Measurements from ENCODE around the gene PBOV1. TPM values are rescaled to one million over a fixed set of nuclear protein-coding genes. Genes with fewer than 3 reads are reported as not detected.

PBOV1 gene
- total RNA-seq, 2 donors from 2014 or later, result not detected

DNA sequence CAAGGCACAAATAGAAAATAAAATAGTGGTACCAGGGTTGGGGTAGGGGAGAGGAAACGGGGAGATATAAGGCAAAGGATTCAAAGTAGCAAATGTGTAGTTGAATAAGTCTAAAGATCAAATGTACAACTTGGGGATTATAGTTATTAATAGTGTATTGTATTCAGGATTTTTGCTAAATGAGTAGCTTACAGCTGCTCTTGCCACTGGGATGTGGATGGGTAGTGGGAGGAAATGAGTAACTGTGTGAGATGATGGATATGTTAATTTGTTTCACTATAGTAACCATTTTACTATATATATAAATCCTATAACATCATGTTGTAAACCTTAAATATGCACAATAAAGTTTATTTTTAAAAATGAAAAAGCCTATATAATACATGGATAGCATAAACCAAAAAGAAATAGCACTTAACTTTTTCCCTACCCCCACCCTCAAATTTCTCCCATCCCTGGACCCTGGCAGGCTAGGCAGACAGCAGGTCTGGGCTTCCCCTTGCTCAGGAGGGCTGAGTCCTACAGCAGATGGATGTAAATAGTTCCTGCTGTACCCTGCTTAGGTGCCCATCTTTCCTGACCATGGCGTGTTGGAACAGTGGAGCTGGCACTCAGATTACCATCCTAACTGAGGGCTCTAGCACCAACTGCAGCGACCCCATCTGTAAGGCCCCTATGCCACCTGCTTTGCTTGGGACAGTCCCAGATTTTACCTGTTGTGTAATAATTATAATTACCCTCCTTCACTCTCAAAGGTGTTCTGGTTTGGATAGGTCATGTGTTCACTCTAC lies 28.6 kb upstream of the PBOV1 start:
- H3K27me3 Mint-ChIP-seq, result peaks cover 16% of the 10 kb centered on the region
- H3K36me3 Mint-ChIP-seq (ENCODE audit: low read depth), result no peaks in the 10 kb centered on the region
- H3K4me1 Mint-ChIP-seq, result no peaks in the 10 kb centered on the region
- H3K4me3 Mint-ChIP-seq, result no peak overlapping the region
- H3K27ac Mint-ChIP-seq, result no peak overlapping the region
- no peak for ATAC-seq (replicated peaks)
- H3K9me3 Mint-ChIP-seq, result no peaks in the 10 kb centered on the region

DNA sequence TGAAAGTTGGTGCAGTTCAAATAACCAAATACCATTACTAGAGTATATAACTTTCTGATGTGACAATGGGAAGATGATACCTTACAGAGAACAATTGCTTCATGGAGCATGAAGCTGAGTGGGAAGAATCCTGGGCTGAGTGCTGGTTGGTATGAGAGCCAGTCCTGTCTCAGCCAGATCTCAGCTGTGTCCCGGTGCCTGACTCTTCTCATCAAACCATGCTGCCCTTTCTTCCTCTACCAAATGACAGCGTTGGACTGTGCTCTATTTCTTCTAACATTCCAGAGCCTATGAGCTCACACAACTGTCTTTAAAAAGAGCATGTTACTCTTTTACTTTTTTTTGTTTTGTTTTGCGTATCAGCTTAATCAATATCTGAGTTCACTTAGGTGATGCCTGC lies 27.5 kb upstream of the PBOV1 start:
- H3K27ac Mint-ChIP-seq, result no peak overlapping the region

DNA sequence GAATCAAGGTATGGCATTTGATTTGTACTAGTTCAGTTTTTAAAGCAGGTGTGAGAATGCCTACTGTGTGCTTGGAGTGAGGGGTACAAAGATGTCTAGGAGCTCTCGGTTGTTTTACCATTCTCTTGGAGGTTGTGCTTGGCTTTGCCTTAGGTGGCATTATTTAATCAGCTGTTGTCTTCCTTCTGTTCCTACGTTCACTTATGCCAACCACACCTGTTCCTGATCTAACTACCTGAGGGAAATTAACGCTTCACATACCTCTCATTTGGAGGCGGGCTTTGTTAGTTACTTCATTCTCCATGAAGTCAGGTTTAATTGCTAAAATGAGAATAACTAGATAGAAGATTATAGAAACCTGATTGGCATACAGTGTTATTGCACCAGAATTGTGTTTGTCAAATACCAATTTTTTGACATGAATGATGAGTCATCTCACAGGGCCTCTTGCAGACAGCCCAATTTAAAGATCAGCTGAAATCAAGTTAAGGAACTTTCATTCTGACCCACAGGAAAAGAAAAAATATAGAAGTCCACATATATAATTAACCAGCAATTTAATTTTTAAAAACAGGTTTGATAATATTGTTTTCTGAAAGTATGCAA lies 24.8 kb upstream of the PBOV1 start:
- ATAC-seq (replicated peaks), result no peak
- H3K9me3 Mint-ChIP-seq, result no peaks in the 10 kb centered on the region
- H3K4me1 Mint-ChIP-seq, result no peaks in the 10 kb centered on the region
- no peaks in the 10 kb centered on the region for H3K36me3 Mint-ChIP-seq (ENCODE audit: low read depth)
- no peak overlapping the region for H3K27ac Mint-ChIP-seq
- peaks cover 25% of the 10 kb centered on the region for H3K27me3 Mint-ChIP-seq
- no peak overlapping the region for H3K4me3 Mint-ChIP-seq

More for the DNA sequence above, 27.5 kb upstream of the PBOV1 start:
- Mint-ChIP-seq H3K9me3 (no peaks in the 10 kb centered on the region), H3K27me3 (peaks cover 22% of the 10 kb centered on the region), H3K4me1 (no peaks in the 10 kb centered on the region), H3K36me3 (ENCODE audit: low read depth) (no peaks in the 10 kb centered on the region), H3K4me3 (no peak overlapping the region)
- no peak for ATAC-seq (replicated peaks)

DNA sequence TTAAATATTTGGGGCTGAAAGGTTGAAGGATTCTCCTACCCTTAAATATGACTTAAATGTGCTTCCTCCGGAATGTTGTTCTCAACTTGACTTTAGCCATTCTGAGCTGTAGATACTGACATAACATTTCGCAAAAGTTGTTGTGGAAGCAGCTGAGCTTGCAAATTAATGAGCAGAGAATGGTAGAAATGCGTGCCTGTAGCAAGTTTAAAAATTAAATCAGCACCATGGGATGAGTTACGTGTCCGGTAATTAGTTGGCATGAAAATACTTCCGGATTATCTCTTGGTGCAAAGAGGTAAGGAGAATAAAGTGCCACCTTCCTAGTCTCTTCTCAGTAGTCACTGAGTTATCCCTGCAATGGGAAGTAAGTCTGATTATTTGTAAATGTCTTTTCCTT lies 23.6 kb upstream of the PBOV1 start:
- no peaks in the 10 kb centered on the region for H3K4me1 Mint-ChIP-seq
- H3K9me3 Mint-ChIP-seq, result no peaks in the 10 kb centered on the region

DNA sequence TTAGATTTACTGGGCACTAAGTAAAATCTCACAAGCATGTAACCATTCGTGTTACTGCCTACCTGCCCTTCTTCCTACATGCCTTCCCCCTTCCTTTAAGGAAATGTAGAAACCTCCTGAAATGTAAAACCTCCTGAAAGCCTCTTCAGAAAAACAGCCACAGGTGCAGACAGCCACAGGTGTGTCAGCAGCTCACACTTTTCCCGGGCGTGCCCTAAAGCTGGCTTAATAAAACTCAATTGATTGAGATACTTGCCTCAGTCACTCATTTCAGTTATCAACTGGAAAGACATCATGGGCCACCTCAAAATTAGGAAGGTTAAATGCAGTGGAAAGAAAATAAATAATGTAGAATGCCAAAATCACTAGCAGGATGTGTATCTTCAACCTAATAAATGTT lies 23.1 kb upstream of the PBOV1 start:
- H3K27me3 Mint-ChIP-seq, result peaks cover 29% of the 10 kb centered on the region
- H3K9me3 Mint-ChIP-seq, result no peaks in the 10 kb centered on the region
- H3K4me3 Mint-ChIP-seq, result no peak overlapping the region
- no peaks in the 10 kb centered on the region for H3K4me1 Mint-ChIP-seq
- H3K36me3 Mint-ChIP-seq (ENCODE audit: low read depth), result no peaks in the 10 kb centered on the region
- ATAC-seq (replicated peaks), result no peak
- H3K27ac Mint-ChIP-seq, result no peak overlapping the region

More for the DNA sequence above, 23.6 kb upstream of the PBOV1 start:
- Mint-ChIP-seq H3K36me3 (ENCODE audit: low read depth) (no peaks in the 10 kb centered on the region), H3K27me3 (peaks cover 29% of the 10 kb centered on the region), H3K27ac (no peak overlapping the region), H3K4me3 (no peak overlapping the region)
- ATAC-seq (replicated peaks), result no peak

DNA sequence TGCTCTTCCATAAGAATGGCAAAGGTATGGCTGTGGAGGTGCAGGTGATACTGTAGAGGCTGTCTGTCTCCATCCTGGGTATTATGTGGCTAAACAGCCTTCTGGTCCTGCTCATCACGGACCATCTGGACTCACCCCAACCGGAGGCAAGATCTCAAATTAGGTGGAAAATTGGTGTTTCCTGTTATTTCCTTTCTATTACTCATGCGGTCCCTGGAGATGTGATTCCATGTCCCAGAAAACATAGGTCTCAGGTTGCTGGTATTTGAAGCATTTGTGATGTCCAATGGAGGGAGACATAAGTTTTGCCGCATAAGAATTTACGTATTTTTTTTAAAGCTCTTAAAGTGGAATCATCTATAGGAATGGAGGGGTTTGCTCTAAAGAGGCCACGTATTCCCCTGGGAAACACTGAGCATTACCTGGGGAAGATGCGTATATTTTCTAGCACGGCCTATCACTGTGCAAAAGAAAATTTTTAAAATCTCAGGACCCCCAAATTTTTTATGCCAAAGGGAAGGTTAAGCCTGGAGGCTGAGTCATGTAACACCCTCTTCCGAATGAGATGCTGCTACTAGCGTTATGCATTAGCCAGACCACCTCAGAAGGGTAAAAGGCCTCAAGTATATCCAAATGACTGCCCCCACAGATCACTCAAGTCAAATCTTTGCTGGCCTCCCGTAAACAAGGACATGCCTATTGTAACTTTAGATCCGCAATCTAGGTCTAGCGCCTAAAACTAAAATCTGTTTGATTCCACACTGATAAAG lies 22.4 kb upstream of the PBOV1 start:
- no peak for ATAC-seq (replicated peaks)
- no peaks in the 10 kb centered on the region for H3K9me3 Mint-ChIP-seq
- peaks cover 29% of the 10 kb centered on the region for H3K27me3 Mint-ChIP-seq
- H3K4me1 Mint-ChIP-seq, result no peaks in the 10 kb centered on the region
- no peaks in the 10 kb centered on the region for H3K36me3 Mint-ChIP-seq (ENCODE audit: low read depth)
- H3K4me3 Mint-ChIP-seq, result no peak overlapping the region
- no peak overlapping the region for H3K27ac Mint-ChIP-seq

DNA sequence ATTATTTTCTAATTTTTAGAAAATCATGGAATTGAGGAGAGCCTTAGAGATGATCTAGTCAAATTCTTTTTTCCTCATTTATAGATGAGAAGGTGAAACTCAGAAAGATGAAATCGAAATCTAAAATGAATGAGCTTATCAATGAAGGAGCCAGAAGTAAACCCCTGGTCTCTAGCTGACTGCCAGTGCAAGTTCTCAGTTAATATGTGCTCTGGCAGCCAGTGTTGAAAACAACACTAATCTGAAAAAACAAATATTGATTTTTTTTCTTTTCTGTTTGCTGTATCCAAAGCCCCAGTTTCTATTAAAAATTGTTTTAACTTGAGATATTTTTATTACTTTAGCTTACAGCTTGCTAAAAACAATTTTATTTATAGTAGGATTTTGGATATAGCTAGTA lies 21.5 kb upstream of the PBOV1 start:
- Mint-ChIP-seq H3K27ac (no peak overlapping the region), H3K27me3 (peaks cover 36% of the 10 kb centered on the region), H3K36me3 (ENCODE audit: low read depth) (no peaks in the 10 kb centered on the region), H3K4me1 (no peaks in the 10 kb centered on the region), H3K9me3 (no peaks in the 10 kb centered on the region), H3K4me3 (no peak overlapping the region)
- ATAC-seq (replicated peaks), result no peak

DNA sequence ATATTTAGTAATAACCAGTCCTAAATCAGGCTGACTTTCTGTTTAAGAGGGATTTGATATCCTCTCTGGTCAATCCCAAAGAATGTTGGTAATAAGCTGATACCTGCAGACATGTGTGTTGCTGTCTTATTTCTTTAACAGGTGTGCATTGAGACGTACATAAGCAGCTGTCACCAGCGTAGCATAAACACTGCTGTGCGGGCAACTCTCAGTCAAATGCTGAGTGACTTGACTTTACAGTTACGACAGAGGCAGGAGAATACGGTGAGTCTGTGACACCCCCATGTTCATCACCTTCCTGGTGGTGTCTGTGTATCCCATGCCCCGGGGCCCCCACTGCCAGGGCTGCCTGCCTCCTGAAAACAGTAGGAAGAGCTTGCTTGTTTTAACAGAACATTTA lies 20.1 kb upstream of the PBOV1 start:
- Mint-ChIP-seq H3K4me1 (no peaks in the 10 kb centered on the region), H3K27ac (no peak overlapping the region), H3K9me3 (no peaks in the 10 kb centered on the region), H3K4me3 (no peak overlapping the region), H3K36me3 (ENCODE audit: low read depth) (no peaks in the 10 kb centered on the region), H3K27me3 (peaks cover 33% of the 10 kb centered on the region)
- no peak for ATAC-seq (replicated peaks)

DNA sequence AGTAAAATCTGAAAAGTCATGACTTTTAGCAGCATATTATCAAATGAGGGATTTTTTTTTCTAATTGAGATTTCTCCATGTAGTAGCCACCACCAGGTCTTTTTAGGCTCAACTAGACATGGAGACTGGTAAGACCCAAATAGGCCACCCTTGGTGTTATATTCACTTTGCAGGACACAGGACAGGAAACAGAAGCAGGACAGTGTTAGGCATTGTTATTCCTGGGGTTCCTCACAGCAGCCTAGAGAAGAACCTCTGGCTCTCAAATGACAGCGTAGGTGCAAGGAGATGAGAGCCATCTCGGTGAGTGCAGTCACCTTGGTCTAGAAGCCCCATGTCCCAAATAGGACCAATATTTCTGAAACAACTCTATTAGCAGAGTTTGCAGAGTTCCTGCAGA lies 19.2 kb upstream of the PBOV1 start:
- Mint-ChIP-seq H3K27me3 (peaks cover 34% of the 10 kb centered on the region), H3K4me1 (no peaks in the 10 kb centered on the region), H3K36me3 (ENCODE audit: low read depth) (no peaks in the 10 kb centered on the region), H3K9me3 (no peaks in the 10 kb centered on the region), H3K4me3 (no peak overlapping the region), H3K27ac (no peak overlapping the region)
- ATAC-seq (replicated peaks), result no peak

DNA sequence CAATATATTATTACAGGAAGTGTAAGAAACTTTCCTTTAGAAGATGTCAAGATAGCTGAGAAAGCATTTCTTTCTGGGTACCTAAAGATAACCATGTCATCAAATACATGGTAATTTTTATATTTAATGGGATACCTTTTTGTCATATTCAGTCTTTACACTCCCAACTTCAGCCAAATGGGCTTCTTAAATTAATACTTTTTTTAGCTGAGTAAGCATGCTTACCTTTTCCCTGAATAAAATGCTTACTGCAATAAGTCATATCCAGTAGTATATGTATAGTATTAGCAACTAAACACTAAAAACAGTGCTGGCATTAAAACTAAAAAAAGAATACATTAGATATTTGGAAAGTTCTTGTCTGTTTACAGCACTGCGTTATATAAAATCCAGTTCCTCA lies 17.4 kb upstream of the PBOV1 start:
- Mint-ChIP-seq H3K4me1 (no peaks in the 10 kb centered on the region), H3K27me3 (peaks cover 29% of the 10 kb centered on the region), H3K36me3 (ENCODE audit: low read depth) (no peaks in the 10 kb centered on the region), H3K9me3 (no peaks in the 10 kb centered on the region), H3K27ac (no peak overlapping the region), H3K4me3 (no peak overlapping the region)
- ATAC-seq (replicated peaks), result no peak

DNA sequence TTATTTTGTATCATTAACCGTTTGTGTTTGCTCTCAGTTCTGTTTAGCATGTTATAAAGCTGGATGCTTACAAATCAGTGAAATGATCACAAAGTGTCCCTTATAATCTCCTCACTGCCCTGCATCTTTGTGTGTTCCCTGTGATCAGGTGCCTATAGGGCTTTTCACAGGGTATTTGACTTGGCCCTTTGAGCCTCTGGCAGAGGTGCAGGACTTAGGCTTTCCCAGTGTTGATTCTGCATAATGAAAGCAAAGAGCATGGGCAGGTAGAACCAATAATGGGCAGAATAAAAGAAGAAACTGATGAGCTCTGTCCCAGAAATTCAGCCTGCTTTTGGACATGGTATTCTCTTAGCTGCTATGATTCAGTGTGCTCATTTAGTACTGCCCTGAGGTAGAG lies 16.9 kb upstream of the PBOV1 start:
- Mint-ChIP-seq H3K4me3 (no peak overlapping the region), H3K27ac (no peak overlapping the region), H3K4me1 (no peaks in the 10 kb centered on the region), H3K9me3 (no peaks in the 10 kb centered on the region), H3K36me3 (ENCODE audit: low read depth) (no peaks in the 10 kb centered on the region), H3K27me3 (peaks cover 29% of the 10 kb centered on the region)
- no peak for ATAC-seq (replicated peaks)

DNA sequence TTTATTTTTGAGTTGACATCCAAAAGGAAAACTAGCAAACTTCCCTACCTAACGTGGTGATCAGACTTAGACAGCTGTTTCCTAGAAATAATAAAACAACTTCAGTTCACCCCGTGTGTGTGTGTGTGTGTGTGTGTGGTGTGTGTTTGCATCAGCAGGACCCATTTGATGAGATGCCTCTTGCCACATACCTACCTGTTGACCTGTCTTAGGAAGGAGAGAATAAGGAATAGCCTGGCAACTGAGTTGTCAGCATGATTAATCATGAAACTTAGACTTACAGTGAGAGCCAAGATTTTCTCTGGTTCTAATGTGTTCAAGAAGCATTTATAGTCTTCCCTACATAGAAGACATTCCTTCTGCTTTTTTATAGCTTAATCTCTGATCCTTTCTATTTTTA lies 16.1 kb upstream of the PBOV1 start:
- H3K4me1 Mint-ChIP-seq, result no peaks in the 10 kb centered on the region
- H3K27ac Mint-ChIP-seq, result no peak overlapping the region
- H3K27me3 Mint-ChIP-seq, result peaks cover 32% of the 10 kb centered on the region
- ATAC-seq (replicated peaks), result no peak
- H3K4me3 Mint-ChIP-seq, result no peak overlapping the region
- no peaks in the 10 kb centered on the region for H3K9me3 Mint-ChIP-seq
- no peaks in the 10 kb centered on the region for H3K36me3 Mint-ChIP-seq (ENCODE audit: low read depth)

DNA sequence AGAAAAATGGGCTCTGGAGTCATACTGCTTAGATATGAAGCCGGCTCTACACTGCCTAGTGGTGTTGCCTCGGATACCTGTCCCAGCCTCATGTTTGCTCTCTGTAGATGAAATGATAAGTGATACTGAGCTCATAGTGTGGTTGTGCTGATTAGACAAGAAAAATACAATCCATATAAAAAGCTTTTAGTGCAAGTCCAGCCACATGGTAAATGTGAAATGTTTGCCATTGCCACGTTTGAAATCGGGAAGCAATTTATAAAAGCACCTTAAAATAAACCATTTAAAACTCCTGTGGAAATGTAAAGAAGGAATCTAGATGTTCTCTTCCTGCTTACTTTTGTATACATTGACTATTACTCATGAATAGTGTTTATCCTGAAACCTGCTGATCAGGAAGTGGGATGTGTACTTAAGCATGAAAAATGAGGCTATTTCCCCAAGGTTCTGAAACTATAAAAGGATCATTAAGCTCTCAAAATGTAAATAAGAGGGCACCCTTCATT lies 13.1 kb upstream of the PBOV1 start:
- no peak for ATAC-seq (replicated peaks)
- Mint-ChIP-seq H3K4me1 (no peaks in the 10 kb centered on the region), H3K4me3 (no peak overlapping the region), H3K36me3 (ENCODE audit: low read depth) (no peaks in the 10 kb centered on the region), H3K27ac (no peak overlapping the region), H3K9me3 (no peaks in the 10 kb centered on the region), H3K27me3 (peaks cover 30% of the 10 kb centered on the region)

DNA sequence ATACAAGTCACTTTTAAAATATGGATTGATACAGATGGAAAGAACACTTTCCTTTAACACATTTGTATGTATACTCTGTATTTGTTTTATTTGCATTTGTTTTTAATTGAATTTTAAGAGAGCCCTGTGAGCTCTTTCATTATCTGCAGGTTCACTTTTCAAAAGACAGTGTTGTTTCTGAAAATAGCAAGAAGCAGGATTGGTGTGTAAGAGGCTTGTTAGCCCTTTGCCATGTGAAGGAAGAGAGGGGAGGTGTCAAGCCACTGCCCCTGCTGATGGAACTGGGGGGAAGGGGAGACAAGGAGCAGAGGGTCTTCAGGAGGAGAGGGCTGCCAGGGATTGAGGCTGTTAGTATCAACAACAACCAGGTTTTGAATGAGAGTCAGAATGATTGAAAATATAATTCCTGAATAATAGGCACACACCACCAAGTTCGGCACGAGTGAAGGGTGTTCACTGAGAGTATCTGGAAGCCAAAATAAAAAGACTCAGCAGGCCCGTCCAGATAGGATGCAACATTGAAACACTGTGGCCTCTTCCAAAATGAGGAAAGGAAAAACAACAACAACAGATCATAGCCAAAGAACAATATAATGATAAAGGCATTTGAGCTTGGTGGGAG lies 12.6 kb upstream of the PBOV1 start:
- H3K27me3 Mint-ChIP-seq, result peaks cover 30% of the 10 kb centered on the region
- no peak overlapping the region for H3K4me3 Mint-ChIP-seq
- no peaks in the 10 kb centered on the region for H3K9me3 Mint-ChIP-seq
- ATAC-seq (replicated peaks), result no peak
- no peaks in the 10 kb centered on the region for H3K4me1 Mint-ChIP-seq
- H3K36me3 Mint-ChIP-seq (ENCODE audit: low read depth), result no peaks in the 10 kb centered on the region
- no peak overlapping the region for H3K27ac Mint-ChIP-seq
